GM19043 (cell line): Measurements from ENCODE around the gene GLDN.
A peak's percentile ranks its signal among the peaks of the same experiment; 100 is the strongest.

Experiments
- ATAC-seq: cut with Tn5 transposase; IDR thresholded peaks from one replicate; pipeline ENCODE4 v1.9.1; 2021; ENCODE audit warnings: low read depth; ENCODE audit not compliant: unreplicated experiment

GLDN gene

DNA sequence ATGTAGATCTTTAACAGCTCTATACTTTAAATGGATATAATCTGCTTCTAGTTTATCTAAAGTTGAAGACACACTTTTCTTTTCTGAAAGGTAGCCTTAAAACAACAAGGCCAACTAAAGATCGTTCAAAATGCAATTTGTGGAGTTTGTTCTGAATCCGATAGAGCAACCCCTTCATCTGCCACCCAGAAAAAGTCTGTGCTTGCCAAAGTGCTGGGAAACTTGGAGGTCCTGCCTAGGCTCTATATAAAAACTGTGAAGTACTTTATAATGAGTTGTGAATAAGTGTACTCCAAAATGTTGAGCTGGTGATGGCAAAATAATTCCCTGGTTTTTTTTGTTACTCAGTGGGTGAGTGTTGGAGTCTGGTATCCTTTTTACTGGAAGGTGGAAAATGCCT, 12.5 kb downstream of the GLDN start:
- ATAC-seq: no peak

DNA sequence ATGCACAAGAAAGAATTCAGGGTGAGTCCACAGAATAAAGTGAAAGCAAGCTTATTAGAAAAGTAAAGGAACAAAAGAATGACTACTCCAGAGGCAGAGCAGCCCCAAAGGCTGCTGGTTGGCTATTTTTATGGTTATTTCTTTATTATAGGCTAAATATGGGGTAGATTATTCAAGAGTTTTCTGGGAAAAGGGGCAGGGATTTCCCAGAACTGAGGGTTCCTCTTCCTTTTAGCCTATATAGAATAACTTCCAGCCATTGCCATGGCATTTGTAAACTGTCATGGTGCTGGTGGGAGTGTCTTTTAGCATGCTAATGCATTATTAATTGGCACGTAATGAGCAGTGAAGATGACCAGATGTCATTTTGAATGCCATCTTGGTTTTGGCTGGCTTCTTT, 13.6 kb downstream of the GLDN start:
- no peak for ATAC-seq

DNA sequence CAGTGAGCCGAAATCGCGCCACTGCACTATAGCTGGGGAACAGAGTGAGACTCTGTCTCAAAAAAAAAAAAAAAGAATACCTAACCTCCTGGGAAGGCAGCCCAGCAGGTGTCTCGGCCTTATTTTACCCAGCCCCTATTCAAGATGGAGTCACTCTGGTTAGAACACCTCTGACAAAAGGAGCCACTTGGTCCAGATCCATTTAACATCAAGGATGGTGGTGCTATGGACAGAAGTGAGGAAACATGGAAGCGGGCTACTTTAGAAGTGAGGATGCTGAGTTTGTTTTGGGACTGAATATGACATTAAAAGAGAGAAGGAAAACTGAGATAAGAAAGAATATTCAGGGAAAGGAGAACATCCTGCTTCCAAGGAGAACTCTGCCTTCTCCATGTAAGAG, 14.7 kb downstream of the GLDN start:
- ATAC-seq: no peak

DNA sequence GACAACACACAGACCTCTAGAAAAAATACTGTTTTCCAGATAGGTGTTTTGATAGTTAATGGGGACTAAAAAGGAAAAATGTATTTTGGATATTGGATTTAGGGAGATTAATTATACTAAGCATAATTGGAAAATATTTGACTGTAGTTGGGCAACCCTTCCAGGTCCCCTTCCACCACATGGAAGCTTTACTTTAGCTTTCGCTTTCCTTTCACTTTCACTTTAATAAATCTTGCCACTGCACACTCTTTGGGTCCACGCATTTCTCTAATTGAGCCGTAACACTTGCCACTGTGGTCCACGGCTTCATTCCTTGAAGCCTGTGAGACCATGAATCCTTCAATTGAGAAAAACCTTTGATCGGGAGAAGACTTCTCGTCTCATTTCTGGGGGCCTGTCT, 15.5 kb downstream of the GLDN start:
- no peak for ATAC-seq

DNA sequence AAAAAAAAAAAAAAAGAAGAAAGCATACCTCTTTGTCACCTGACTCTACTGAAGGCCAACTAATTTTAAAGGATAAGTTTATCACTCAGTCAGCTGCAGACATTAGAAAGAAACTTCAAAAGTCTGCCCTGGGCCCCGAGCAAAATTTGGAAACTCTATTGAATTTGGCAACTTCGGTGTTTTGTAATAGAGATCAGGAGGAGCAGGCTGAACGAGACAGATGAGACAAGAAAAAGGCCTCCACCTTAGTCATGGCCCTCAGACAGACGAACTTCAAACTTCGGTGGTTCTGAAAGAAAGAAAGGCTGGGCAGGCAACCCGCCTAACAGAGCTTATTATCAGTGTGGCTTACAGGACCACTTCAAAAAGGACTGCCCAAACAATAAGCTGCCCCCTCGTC, 18.5 kb downstream of the GLDN start:
- no peak for ATAC-seq

DNA sequence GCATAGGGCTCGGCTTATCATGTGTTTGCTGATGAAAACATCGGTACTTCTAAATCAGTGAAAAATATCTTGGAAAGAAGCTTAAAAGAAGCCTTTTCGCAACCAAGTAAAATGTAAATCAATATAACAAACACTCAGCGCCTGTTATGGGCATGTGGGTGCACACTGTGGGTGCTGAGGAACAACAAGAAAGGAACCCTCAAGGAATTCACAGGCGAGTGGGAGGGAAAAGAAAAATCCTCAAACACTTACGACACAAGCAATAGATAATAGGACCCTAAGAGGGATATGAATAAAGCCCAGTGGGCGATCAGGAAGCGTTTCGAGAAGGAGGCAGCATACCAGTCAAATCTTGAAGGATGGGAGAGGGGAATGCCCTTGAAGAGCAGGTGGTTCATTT, 21.9 kb downstream of the GLDN start:
- ATAC-seq: no peak

DNA sequence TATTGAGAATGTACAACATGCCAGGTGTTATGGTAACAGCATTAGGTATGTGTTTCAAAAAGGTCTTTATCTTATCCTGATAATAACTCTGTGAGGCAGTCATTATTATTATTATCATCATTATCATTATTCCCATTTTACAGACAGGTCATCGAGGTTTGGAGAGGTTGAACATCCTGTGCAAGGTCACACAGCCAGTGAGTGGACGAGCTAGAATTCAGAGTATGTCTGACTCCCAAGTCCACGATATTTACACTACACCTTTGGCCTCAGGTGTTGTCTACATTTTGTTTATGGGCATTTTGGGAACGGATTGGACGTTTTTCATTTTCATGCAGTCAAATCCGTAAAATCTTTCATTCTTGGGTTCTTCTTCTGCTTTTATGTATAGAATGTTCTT, 24.0 kb downstream of the GLDN start:
- no peak for ATAC-seq

DNA sequence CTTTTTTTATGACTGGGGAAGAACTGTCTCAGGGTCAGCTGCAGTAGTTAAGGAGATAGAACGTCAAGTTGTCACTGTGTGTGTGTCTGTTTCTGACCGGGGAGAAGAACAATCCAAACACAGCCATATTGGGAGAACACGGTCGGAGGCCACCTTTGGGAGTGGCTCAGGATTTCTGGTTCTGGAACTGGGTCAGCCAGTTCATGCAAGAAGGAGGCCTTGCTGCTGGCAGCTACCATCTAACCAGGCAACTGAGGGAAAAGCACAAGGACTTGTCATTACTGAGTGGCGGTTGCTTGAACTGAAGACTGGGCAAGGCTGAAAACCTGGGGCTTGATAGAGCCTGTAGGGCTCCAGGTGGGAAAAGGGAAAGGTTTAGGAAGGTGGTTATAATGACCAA, 24.6 kb downstream of the GLDN start:
- ATAC-seq: no peak

DNA sequence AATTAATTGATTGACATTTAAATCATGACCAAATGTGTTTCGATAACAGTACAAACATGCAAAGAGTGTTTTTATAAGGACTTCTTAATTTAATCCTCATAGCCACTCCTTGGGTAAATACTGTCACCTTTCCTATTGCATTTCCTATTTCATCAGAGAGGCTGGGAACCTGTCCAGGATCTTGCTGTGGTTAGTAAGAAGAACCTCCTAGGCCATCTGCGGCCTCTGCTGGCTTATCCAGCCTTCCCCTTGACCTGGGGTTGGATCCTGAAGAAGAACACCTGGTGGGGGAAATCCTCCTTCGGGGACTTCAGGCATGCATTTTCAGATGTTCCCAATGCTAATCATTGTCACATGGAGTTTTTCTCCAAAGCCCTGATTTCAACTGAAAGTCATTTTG, 25.5 kb downstream of the GLDN start:
- ATAC-seq: no peak

DNA sequence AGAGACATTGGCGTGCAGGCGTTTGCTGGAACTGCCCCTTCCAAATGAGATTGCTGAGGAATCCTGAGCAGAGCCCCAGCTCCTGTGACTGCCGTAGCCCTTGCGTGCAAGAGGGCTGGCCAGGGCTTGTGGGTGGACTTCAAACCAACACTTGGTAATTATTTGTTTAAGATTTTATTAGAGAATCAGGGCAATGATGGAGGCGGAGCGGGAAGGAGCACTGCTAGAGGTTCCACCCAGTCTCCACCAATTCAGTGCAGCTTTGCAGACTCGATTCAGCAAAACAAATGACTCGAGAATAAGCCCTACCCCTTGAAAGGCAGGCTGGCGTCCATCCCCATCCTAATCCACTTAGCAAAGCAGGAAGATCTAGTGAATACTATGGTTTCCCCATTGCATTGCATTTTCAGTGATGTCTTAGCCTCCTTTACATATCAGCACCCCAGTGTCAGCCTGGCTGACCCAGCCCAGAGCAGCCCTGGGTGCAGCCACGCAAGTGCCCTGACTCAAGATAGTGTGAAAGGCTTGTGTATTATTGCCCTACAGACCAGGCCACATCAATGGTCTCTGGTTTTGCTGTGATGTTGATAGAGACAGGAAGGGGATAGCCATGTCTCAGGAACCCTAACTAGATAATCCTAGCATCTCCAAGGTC, 26.0 kb downstream of the GLDN start:
- no peak for ATAC-seq

DNA sequence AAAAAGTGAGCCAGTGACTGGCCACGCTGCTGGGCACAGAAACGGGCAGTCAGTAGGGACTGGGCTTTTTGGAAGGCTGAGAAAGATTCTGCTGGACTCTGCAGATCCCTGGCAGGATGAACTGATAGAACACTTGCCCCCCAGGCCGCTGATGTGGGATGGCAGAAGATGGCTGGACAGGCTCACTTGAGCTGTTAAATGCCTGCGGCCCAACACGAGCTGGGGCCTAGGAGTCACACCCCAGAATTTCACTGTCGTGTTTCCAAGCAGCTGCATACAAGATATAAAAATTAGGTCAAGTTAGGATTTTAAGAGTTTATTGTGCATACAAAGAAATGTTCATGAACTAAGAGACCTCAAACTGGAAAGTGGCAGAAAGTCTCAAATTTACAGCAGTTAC, 26.9 kb downstream of the GLDN start:
- no peak for ATAC-seq

DNA sequence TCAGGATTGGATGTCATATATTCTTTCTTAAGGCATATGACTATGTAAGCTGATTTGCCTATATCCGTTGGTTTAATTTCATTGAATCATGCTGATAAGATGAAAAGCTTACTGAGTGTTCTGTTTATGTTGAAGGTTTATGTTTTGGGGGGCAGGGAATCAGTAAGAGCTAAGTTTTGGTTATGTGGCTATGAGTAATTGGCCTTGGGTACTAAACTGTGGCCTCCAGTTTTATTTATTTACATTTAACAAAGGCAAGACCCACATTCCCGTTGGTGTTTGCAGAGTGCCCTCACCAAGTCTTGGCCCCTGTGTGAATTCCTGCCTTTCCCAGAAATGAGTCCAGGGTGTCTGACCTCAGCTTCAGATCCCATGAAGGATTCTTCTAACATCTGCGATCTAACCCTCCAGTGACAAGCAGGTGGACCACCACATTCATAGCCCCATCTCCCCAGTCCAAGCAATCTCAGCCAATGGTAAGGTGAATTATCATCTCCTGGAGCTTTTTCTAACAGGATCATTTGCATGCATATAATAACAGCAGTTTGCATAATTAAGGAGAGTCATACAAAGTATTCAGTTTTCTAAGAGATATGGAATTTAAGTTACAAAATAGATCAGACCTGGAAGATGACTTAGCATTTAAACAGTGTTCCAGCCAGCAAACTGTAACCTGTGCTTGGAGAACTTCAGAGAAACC, 27.4 kb downstream of the GLDN start:
- ATAC-seq: no peak

DNA sequence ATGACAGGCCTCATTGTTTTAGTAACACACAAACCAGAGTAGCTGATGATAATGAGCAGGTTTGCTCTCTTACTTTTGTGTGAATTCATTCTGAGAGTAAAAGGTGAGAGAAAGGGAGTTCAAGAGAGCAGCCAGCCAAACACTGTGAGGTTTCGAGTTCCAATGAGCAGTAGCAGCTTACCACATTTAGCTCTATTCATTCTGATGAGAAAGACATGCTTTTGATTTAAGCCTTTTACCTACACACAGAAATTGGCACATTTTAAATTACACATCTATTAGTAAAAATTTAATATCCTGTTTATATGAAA, 28.0 kb downstream of the GLDN start:
- no peak for ATAC-seq

DNA sequence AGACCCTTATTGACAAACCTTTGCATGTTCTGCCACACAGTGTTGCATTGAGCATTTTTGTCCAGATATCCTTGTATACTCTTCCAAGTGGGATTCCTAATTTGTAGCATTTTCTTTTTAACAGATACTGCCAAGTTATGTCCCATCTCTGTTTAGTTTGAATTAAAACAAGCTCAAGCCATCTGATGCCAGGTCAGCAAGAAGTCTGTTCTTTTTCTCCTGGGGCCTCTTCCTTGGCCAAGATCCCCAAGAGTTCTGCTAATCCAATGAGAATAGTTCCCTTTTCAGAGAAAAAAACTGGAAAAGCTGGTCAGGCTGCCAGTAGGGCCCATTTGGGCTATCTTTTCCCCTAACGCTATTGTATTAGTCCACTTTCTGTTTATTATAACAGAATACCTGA, 29.8 kb downstream of the GLDN start:
- no peak for ATAC-seq

DNA sequence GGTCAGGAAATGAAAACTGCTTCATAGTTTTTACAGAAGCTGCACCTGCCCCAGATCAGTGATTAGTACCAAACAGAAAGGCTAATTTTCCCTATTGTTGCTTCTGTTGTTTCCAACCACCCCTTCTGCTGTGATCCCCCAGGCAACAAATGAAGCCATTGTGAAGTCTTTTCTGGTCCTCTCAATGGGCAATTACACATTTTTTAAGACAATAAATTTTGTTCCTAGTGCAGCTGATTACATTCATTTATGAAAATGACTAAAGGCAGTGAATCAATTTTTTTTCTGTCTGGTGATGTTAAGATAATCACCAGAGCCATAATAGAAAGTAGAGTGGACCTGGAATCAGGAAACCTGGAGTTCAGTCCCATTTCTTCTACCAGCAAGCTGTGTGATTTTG, 32.7 kb downstream of the GLDN start:
- ATAC-seq: no peak

DNA sequence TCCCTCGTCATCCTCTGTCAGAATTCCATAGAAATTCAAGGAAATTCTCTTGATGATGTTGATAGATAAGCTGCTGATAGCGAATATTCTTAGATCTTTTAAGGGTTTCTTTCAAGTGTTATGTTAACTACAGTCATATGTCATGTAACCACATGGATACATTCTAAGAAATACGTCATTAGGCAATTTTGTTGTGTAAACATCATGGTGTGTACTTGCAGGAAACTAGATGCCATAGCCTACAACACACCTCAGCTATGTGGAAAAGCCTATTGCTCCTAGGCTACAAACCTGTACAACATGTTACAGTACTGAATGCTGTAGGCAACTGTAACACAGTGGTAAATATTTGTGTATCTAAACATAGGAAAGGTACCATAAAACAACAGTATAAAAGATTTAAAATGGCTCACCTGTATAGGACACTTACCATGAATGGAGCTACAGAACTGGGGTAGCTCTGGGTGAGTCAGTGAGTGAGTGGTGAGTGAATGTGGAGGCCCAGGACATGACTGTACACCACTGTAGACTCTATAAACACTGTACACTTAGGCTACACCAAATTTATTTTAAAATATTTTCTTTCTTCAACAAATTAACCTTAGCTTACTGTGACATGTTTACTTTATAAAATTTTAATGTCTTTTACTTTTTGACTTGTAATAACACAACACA, 34.6 kb downstream of the GLDN start:
- no peak for ATAC-seq

DNA sequence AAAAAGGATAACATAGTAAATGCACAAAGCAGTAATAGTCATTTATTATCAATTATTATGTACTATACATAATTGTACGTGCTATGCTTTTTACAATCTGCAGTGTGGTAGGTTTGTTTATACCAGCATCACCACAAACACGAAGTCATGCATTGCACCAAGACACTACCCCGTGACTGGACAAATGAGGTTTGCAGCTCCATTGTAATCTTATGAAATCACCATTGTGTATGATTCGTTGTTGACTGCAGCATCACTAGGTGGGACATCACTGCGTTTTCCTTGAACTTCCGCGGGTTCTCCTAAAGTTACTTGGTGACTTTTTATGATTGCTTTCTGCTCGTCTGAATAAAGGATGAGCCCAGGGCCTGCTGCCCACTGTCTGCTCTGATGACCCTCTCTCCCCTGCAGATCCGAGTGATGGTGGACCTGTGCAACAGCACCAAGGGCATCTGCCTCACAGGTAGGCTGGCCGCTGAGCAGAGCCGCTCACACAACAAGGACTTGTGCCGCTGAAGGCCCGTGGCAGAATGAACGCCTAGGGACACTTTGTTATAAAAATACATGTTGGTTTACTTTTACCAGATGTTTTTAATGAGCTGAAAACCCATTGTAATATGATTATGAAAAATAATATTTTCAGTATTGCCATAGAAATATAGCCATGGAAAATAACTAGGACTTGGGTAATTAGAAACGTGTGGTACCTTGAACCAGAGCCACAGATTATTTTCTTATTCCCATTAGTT, 35.8 kb downstream of the GLDN start:
- no peak for ATAC-seq

DNA sequence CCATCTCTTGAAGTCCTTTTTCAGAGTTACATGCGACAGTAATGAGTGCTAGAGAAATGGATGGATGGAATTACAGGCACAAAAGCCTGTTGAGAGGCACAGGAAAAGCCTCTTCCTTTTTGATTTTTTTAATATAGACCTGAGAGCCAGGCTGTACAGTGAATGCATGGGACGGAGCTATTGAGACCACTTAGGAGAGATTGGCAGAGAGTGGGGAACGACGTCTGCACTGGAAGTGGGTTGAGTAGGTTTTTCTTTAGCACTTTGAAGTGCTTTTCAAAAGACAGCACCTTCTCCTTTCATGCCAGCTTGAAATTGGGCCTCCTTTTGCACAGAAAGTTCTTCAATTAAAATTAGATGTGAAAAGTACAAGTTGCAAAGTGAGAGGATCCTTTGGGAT, 37.0 kb downstream of the GLDN start:
- ATAC-seq: no peak

DNA sequence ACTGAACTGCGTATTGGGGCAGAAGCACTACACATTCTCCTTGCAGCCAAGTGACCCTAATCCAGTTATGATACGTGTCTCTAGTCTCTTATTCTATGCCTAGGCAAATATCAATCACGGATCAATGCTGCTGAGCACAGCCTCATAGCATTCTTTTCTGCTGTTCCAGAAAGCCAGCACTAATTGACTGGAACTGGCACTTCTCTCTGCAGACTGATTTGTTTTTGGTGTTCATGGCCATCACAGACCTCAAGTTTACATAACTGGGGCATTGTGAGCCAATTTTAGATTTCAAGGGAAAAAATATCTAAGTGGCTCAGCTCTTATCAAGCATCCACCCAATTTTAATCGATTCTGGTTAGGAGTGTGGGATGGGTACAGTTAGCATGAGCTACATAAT, 37.9 kb downstream of the GLDN start:
- no peak for ATAC-seq

DNA sequence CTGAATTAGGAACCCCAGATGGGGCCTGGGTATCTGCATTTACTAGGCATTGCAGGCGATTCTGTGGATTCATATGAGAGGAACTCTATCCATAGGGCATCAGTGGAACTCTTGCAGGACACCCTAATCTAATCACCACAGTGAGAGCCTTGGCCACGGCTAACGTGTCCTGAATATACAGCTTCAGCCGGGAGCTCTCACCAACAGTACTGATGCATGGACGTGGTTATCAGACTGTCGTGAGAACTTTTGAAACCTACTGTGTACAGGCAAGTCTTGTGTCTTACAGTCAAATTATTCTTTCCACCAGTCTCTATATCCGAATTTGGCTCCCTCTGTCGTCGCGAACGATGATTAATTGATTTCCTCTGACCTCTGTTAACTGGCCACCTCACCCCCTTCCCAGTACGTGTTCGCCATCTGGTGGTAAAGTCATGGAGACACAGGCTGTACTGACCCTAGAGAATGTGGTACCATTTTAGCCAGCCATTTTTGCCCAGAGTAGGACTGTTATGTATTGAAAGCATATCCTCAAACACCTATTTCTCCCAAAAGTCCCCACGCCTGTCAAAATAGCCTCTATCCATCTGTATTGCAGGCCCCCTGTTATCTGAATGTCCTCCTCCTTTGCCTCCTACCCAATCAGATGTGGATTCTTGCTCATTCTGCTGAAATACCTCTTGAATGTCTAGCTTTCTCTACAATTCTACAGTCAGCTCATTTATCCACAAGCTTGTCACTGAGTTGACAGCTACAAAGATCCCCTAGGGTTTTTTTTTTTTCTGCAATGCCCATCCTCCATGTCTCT, 39.7 kb downstream of the GLDN start:
- ATAC-seq: peak; percentile 74

DNA sequence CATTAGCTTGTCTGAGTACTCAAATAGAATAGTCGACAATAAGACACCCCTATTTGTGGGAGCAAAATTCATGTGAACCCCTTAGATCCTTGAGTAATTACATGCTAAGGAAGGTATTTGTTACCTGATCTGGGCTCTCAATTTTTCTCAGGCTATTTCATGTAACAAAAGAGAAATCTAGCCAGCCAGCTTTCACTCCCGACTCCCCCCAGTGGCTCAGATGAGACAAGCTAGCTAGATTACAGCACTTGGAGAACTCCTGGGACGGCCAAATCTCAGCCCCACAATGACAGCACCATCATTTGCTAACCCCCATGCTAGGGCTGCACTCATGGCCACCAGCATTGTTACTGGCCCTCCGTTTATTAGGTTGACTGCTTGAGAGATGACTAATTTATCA, 41.3 kb downstream of the GLDN start:
- ATAC-seq: no peak
